HepG2 (cell line): ENCODE data around the gene LST1. TPM values are rescaled to one million over a fixed set of nuclear protein-coding genes. Genes with fewer than 3 reads are reported as not detected.

Source experiments
- FOSL1 ChIP-seq: sonication (generic); formaldehyde crosslinking; IDR thresholded peaks from 2 replicates; pipeline ENCODE4 v1.9.0; 2021; ENCODE audit warnings: missing genetic modification reagents, borderline replicate concordance
- HNRNPL ChIP-seq: fragments of 200-400 bp; formaldehyde crosslinking; IDR thresholded peaks from 2 replicates; pipeline ENCODE4 v1.6.1; 2017; ENCODE audit warnings: mild to moderate bottlenecking, low read depth, low read length
- MED1 ChIP-seq: sonication (generic); formaldehyde crosslinking; IDR thresholded peaks from 2 replicates; pipeline ENCODE4 v1.4.0; 2020; ENCODE audit warnings: missing genetic modification reagents
- NFKB2 ChIP-seq: sonication (generic); formaldehyde crosslinking; IDR thresholded peaks from 2 replicates; pipeline ENCODE4 v1.4.0; 2020; ENCODE audit warnings: missing genetic modification reagents, borderline replicate concordance
- RFXAP ChIP-seq: sonication (generic); formaldehyde crosslinking; IDR thresholded peaks from 2 replicates; pipeline ENCODE4 v1.4.0; 2020; ENCODE audit warnings: missing genetic modification reagents, borderline replicate concordance
- SIX4 ChIP-seq: sonication (generic); formaldehyde crosslinking; IDR thresholded peaks from 2 replicates; pipeline ENCODE4 v1.4.0; 2020; ENCODE audit warnings: missing genetic modification reagents
- ZNF331 ChIP-seq: sonication (generic); formaldehyde crosslinking; IDR thresholded peaks from 2 replicates; pipeline ENCODE4 v1.4.0; 2020; ENCODE audit warnings: missing genetic modification reagents
- ZNF501 ChIP-seq: sonication (generic); formaldehyde crosslinking; IDR thresholded peaks from 2 replicates; pipeline ENCODE4 v1.5.1; 2020; ENCODE audit warnings: mild to moderate bottlenecking, moderate library complexity, missing genetic modification reagents
- ZNF557 ChIP-seq: sonication (generic); formaldehyde crosslinking; IDR thresholded peaks from 2 replicates; pipeline ENCODE4 v1.4.0; 2020; ENCODE audit warnings: missing genetic modification reagents
- ZSCAN31 ChIP-seq: sonication (generic); formaldehyde crosslinking; IDR thresholded peaks from 2 replicates; pipeline ENCODE4 v1.5.0; 2020; ENCODE audit warnings: low read depth, mild to moderate bottlenecking, missing genetic modification reagents
- polyA plus RNA-seq, 8 experiments: library from polyadenylated mRNA; depleted of rRNA in 3 of 8; stranded (reverse) in 7 of 8; unstranded in 1 of 8; fragments of >200 nt; fragmentation: Illumina TruSeq in 4 of 8; extraction: Trizol in 4 of 8; gene quantifications; 2 replicates each; pipeline versions ENCODE4 v1.2.1 to v1.2.3, GENCODE V29; 2011 to 2016; ENCODE audit warnings: low read depth in 4 of 8, missing spikeins in 1 of 8, mixed read lengths in 1 of 8; ENCODE audit not compliant: insufficient read depth in 1 of 8
- total RNA-seq, 5 experiments: library from RNA; depleted of rRNA; stranded (reverse); fragments of >200 nt; fragmentation: Illumina TruSeq; extraction: Trizol; gene quantifications; 2 replicates each; pipeline ENCODE4 v1.2.3, GENCODE V29; 2016; ENCODE audit warnings: low read depth in 1 of 5
- TF ChIP-seq, protein P1 (sequence below): sonication (generic); formaldehyde crosslinking; IDR thresholded peaks from 2 replicates; pipeline ENCODE4 v1.5.0; 2020; ENCODE audit warnings: missing genetic modification reagents, mild to moderate bottlenecking, borderline replicate concordance
- TF ChIP-seq, protein P2 (sequence below): sonication (generic); formaldehyde crosslinking; IDR thresholded peaks from 2 replicates; pipeline ENCODE4 v1.4.0; 2020; ENCODE audit warnings: missing genetic modification reagents

LST1 gene
- total and polyA plus RNA-seq, 2 of the 13 experiments (the other 11 are each of a cell fraction or from before 2014, with no cell fraction given) = not detected

DNA sequence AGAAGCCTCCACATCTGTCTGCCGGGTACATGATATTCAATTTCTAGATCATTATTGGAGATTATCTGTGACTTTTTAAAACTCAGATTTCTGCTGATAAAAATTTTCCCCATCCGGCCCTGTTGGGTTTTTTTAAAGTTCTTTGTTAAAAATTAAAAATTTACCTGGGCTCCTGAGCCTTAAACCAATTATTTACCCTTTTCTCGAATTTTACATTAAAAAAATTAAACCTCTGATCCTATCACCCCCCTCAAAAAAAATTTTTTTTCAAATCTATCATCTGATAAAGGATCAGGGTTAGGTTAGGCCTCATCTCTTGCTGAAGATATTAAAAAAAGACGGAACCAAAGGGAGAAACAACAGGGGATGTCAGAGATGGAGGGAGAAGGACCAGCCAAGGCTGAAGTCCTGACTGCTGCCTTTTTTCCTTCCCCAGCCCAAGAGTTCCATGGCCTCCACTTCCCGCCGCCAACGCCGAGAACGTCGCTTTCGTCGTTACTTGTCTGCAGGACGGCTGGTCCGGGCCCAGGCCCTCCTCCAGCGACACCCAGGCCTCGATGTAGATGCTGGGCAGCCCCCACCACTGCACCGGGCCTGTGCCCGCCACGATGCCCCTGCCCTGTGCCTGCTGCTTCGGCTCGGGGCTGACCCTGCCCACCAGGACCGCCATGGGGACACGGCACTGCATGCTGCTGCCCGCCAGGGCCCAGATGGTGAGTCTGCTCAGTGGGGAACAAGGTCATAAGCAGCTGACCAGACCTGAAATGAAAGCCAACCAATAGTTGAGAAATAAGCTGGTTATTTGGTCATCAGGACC is 38.1 kb upstream of the LST1 start (continued):
- TF ChIP-seq, protein P1, sequence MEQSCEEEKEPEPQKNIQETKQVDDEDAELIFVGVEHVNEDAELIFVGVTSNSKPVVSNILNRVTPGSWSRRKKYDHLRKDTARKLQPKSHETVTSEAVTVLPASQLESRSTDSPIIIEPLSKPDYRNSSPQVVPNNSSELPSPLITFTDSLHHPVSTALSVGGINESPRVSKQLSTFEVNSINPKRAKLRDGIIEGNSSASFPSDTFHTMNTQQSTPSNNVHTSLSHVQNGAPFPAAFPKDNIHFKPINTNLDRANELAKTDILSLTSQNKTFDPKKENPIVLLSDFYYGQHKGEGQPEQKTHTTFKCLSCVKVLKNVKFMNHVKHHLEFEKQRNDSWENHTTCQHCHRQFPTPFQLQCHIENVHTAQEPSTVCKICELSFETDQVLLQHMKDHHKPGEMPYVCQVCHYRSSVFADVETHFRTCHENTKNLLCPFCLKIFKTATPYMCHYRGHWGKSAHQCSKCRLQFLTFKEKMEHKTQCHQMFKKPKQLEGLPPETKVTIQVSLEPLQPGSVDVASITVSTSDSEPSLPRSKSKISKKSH (CRISPR knock-in tag) = peak; percentile 59; the same call in 1 of the 2 replicates
- TF ChIP-seq ZNF331 (CRISPR knock-in tag) (no peak), FOSL1 (CRISPR knock-in tag) (no peak), ZSCAN31 (CRISPR knock-in tag) (0 out of 2 replicates have a peak, but pooled peaks have one; percentile 0), SIX4 (CRISPR knock-in tag) (no peak), RFXAP (CRISPR knock-in tag) (0 out of 2 replicates have a peak, but pooled peaks have one; percentile 5), MED1 (CRISPR knock-in tag) (no peak), HNRNPL (0 out of 2 replicates have a peak, but pooled peaks have one; percentile 37), ZNF557 (CRISPR knock-in tag) (no peak), ZNF501 (CRISPR knock-in tag) (no peak), NFKB2 (CRISPR knock-in tag) (peak; percentile 43; the same call in 1 of the 2 replicates)
- TF ChIP-seq, protein P2, sequence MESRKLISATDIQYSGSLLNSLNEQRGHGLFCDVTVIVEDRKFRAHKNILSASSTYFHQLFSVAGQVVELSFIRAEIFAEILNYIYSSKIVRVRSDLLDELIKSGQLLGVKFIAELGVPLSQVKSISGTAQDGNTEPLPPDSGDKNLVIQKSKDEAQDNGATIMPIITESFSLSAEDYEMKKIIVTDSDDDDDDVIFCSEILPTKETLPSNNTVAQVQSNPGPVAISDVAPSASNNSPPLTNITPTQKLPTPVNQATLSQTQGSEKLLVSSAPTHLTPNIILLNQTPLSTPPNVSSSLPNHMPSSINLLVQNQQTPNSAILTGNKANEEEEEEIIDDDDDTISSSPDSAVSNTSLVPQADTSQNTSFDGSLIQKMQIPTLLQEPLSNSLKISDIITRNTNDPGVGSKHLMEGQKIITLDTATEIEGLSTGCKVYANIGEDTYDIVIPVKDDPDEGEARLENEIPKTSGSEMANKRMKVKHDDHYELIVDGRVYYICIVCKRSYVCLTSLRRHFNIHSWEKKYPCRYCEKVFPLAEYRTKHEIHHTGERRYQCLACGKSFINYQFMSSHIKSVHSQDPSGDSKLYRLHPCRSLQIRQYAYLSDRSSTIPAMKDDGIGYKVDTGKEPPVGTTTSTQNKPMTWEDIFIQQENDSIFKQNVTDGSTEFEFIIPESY = peak; percentile 88
- TF ChIP-seq, all 625 proteins: peak for 64
